ENCODE data around the gene CD55. TPM values are rescaled to one million over a fixed set of nuclear protein-coding genes. Genes with fewer than 3 reads are reported as not detected.
"Not testable (repeated sequence)": the region's sequence is repeated elsewhere in the genome, so short reads cannot be mapped to it uniquely, and the experiment has no call there.

The CD55 gene
- total RNA-seq, 1 experiment from 2014 or later = 43.5 TPM

DNA sequence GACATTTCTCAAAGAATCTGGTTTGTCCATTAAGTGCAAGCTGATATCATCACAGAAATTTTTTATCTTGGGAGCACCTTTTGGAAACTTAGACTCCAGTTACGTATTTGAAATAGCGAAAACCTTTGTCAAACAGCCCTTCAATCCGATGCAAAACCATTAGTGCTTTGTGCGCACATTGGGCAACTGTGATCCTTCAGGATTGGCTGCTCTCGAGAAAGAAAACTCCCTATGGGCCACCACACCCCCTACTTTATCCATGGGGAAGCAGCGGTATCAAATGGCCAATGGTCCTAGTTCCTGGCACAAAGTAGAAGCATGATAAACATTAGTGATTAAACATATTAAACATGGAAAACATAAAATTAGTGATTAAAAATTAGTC, 16.0 kb upstream of the CD55 start:
- DNase-seq (ENCODE audit: low spot score) = no peak

DNA sequence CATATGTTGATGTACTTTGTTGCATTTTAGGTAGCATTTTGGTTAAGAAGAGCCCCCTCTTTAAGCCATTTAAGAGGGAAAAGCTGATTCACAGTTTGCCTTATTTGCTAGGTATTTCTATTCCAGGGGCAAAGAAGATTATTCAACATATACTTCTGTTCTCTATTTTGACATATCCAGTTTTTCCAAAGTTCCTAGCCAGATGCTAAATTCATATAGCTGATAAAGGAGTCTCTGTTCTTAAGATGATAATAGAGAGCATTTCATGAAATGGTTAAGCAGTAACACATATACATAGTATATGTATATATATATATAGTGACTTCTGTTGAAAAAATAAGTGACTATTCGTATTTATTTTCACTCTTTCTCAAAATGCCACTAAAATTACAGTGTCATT, 15.5 kb upstream of the CD55 start:
- no peak for DNase-seq (ENCODE audit: low spot score)

DNA sequence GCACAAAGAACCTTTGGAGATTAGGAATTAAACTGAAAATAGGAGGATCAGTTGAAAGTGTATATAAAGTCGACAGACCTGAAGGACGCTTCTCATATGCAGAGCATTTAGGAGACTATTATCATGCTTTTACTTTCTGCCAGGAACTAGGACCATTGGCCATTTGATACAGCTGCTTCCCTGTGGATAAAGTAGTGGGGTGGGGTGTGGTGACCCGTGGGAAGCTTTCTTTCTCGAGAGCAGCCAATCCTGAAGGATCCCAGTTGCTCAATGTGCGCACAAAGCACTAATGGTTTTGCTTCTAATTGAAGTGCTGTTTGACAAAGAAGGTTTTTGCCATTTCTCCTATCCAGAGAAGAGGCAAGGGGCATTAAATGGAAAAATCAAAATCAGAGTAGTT, 14.9 kb upstream of the CD55 start:
- DNase-seq (ENCODE audit: low spot score) = no peak

- no peak for DNase-seq (ENCODE audit: low spot score)
Observed at GRCh38 chr1:207308451-207309190, 12.9 kb upstream of the CD55 start.

- peak; percentile 63 for DNase-seq (ENCODE audit: low spot score)
Observed at GRCh38 chr1:207309745-207310273, 11.7 kb upstream of the CD55 start.

DNA sequence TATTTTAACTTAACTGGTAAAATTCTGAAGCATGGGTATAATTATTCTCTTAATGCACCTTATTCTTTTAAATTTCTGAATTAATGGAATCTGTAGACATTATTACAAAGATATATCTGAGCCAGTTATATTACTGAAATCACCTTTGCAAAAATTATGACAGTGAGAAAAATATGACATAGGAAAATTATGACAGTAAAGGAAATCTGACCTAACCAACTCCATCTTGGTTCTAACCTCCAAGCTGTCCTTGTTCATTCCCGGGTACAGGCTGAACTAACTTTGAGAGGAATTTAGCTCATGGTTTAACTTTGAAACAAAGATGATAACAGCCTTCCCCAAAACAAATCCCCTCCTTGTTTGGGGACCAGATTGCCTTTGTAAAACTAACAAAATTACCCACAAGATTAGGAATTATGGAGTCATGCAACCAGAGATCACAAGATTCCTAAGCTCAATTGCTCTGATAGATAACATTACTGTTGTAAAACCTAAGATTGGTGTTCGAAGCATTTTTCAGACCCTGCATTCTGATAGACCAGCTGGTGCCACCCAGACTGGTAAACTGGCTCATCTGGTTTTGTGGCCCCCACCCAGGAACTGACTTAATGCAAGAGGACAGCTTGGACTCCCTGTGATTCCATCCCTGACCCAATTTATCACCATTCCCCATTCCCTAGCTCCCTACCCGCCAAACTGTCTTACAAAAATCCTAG, 9.4 kb upstream of the CD55 start:
- DNase-seq (ENCODE audit: low spot score) = no peak

DNA sequence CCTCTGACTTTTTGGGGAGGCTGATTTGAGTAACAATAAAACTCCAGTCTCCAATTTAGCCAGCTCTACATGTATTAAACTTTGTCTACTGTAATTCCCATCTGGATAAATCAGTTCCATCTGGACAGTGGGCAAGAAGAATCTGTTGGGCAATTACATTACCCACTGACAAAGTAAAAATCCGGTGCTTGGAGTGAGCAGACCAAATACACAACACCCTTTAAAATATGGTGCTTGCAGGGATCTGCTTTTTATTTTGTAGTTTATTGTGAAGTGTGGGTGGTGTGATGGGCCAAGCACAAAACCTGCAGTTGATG, 8.9 kb upstream of the CD55 start:
- DNase-seq (ENCODE audit: low spot score) = no peak

GRCh38 chr1:207313131-207313530, 8.3 kb upstream of the CD55 start:
- DNase-seq (ENCODE audit: low spot score) = no peak

- no peak for DNase-seq (ENCODE audit: low spot score)
Observed at GRCh38 chr1:207314816-207315215, 6.7 kb upstream of the CD55 start.

- DNase-seq (ENCODE audit: low spot score) = no peak
Observed at GRCh38 chr1:207315435-207315834, 6.0 kb upstream of the CD55 start.

DNA sequence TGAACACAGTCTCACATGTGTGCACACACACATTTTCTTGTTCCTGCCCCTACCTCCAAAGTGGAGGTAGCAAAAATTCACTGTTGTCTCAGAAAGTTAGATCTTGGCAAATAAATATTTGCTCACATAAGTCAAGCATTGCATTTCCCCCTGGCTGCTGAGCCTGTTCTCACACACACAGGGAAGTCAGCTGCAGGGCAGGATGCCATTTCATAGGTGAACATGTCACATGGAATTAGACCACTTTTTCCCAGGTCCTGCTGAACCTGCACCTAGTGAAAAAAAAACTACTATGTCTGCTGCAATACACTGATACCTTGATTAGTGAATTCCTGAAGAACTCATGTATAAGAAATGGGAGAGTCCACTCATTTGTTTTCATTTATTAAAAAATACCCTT, 5.3 kb upstream of the CD55 start:
- DNase-seq (ENCODE audit: low spot score) = no peak

DNA sequence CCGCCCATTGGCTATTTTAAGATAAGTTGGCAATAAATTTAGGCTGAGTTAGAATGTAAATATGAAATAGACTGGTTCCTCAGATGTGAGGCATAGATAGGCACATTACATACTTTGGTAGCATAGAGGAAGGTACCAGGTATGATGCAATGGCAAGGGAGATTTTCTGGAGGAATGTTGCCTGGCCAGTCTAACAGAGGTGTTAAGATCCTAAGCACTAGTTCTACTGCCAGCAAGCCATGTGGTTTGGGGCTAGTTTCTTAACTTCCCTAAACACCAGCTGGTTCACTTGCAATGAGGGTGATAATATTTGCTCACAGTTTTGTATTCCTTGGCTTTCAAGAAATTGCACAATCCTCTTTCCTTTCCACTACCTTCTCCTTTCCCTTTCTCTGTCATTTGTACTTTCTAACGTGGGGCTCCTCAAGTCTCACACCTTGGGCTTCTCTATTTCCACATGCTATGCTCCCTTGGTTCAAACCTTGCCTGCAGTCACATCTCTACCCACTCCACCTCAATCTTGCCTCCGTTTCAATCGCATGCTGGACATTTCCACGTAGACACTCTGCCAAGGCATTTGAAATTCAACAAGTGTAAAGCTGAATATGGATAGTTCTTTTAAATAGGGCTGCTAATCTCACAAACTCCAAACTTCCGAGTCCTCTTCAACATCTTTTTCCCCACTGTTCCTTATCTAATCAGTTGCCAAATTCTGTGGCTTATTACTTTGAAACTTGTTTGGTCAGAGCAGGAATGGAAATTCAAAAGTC, 4.7 kb upstream of the CD55 start:
- DNase-seq (ENCODE audit: low spot score) = no peak

GRCh38 chr1:207317561-207317960, 3.9 kb upstream of the CD55 start:
- no peak for DNase-seq (ENCODE audit: low spot score)

GRCh38 chr1:207318072-207318619, 3.3 kb upstream of the CD55 start:
- DNase-seq (ENCODE audit: low spot score) = no peak

GRCh38 chr1:207319199-207319598, 2.3 kb upstream of the CD55 start:
- DNase-seq (ENCODE audit: low spot score) = no peak

GRCh38 chr1:207320105-207320504, 1.4 kb upstream of the CD55 start:
- not testable (repeated sequence) for DNase-seq (ENCODE audit: low spot score)

DNA sequence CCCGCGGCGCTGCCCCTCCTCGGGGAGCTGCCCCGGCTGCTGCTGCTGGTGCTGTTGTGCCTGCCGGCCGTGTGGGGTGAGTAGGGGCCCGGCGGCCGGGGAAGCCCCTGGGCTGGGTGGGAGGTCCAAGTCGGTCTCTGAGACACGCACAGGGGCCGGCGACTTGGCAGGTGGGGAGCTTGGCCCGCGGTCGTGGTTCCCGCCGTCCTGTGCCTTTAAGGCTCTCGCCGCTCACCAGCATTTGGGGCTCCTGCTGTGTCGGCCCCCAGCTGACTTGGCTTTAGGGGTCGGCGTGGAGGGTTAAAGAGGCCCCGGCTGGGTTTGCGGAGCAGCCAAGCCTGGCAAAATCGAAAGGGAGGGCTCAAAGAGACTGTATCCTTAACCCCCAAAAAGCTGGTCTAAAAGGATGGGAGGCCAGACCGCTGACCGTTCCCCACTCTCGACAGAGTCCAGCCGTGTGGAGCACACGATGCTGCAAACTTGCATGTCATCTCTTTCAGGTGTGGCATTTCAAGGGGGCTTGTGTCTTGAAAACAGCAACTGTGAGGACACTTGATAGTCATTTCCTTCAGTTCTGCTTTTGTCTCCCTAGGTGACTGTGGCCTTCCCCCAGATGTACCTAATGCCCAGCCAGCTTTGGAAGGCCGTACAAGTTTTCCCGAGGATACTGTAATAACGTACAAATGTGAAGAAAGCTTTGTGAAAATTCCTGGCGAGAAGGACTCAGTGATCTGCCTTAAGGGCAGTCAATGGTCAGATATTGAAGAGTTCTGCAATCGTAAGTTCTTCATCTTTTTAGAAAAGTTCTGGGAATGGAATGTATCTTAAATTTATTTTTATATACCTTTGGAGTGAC, 540 bp downstream of the CD55 start:
- no peak for DNase-seq (ENCODE audit: low spot score)

GRCh38 chr1:207323425-207324225, 2.1 kb downstream of the CD55 start:
- DNase-seq (ENCODE audit: low spot score) = no peak

GRCh38 chr1:207328004-207328403, 6.5 kb downstream of the CD55 start:
- no peak for DNase-seq (ENCODE audit: low spot score)

GRCh38 chr1:207328908-207329440, 7.5 kb downstream of the CD55 start:
- DNase-seq (ENCODE audit: low spot score) = no peak

Measured in H4 (cell line).